ENCODE results near the gene NCAM2. TPM values are rescaled to one million over a fixed set of nuclear protein-coding genes. Genes with fewer than 3 reads are reported as not detected.
"Not testable (repeated sequence)": the region's sequence is repeated elsewhere in the genome, so short reads cannot be mapped to it uniquely, and the experiment has no call there.

NCAM2 gene
- total and polyA plus RNA-seq, 2 experiments from 2014 or later: 1.7 to 6.3 TPM

DNA sequence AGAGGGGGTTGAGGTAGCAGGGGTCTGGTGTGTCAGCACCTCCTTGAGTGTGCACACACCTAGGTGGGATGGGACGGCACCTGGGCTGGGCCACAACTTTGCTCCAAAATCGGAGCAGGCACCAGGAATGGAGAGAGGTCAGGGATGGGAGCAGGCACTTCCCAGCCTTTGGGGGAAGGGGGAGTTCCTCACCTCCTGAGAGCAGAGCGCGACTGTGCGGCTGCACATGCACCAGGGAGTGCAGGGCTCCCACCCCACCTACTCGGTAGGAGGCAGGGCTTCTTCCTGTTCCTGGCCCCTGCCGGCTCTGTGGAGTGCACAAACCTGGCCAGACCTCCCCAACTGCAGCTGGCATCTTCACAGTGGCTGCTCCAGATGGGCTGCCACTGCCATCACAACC lies 399.3 kb downstream of the NCAM2 start:
- Histone ChIP-seq H3K27me3 (no peaks in the 10 kb centered on the region), H3K4me3 (no peak overlapping the region), H3K9me3 (ENCODE audit: low read depth) (no peaks in the 10 kb centered on the region), H3K9me2 (replicated peaks; ENCODE audit: insufficient read depth) (no peaks in the 10 kb centered on the region), H2AFZ (no peak overlapping the region), H3K4me1 (ENCODE audit: insufficient read depth) (no peaks in the 10 kb centered on the region), H3K36me3 (replicated peaks; ENCODE audit: insufficient read depth, low read depth) (no peaks in the 10 kb centered on the region), H3K4me2 (no peak overlapping the region), H3K27ac (no peak overlapping the region), H3K79me2 (no peaks in the 10 kb centered on the region), H4K20me1 (ENCODE audit: insufficient read depth, poor library complexity, severe bottlenecking) (no peaks in the 10 kb centered on the region)
- WGBS (ENCODE audit: low lambda C conversion rate, missing lambda C conversion rate): 94% methylated on average over 7 of the region's 7 CpGs
- DNase-seq (ENCODE audit: low spot score): no peak
- TF ChIP-seq EZH2 (IDR thresholded peaks at IDR 0.05; ENCODE audit: borderline replicate concordance) (no peak), EZH2phosphoT487 (IDR thresholded peaks at IDR 0.05; ENCODE audit: low read depth, severe bottlenecking, unreplicated experiment) (no peak)
- TF ChIP-seq, protein P1, sequence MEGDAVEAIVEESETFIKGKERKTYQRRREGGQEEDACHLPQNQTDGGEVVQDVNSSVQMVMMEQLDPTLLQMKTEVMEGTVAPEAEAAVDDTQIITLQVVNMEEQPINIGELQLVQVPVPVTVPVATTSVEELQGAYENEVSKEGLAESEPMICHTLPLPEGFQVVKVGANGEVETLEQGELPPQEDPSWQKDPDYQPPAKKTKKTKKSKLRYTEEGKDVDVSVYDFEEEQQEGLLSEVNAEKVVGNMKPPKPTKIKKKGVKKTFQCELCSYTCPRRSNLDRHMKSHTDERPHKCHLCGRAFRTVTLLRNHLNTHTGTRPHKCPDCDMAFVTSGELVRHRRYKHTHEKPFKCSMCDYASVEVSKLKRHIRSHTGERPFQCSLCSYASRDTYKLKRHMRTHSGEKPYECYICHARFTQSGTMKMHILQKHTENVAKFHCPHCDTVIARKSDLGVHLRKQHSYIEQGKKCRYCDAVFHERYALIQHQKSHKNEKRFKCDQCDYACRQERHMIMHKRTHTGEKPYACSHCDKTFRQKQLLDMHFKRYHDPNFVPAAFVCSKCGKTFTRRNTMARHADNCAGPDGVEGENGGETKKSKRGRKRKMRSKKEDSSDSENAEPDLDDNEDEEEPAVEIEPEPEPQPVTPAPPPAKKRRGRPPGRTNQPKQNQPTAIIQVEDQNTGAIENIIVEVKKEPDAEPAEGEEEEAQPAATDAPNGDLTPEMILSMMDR (IDR thresholded peaks at IDR 0.05; ENCODE audit: poor library complexity): no peak

GRCh38 chr21:21401444-21401843 lies 403.2 kb downstream of the NCAM2 start:
- no peaks in the 10 kb centered on the region for H3K36me3 ChIP-seq (replicated peaks; ENCODE audit: insufficient read depth, low read depth)
- no peaks in the 10 kb centered on the region for H4K20me1 ChIP-seq (ENCODE audit: insufficient read depth, poor library complexity, severe bottlenecking)
- H3K9me3 ChIP-seq (ENCODE audit: low read depth): no peaks in the 10 kb centered on the region
- H2AFZ ChIP-seq: no peak overlapping the region
- TF ChIP-seq EZH2 (IDR thresholded peaks at IDR 0.05; ENCODE audit: borderline replicate concordance) (no peak), EZH2phosphoT487 (IDR thresholded peaks at IDR 0.05; ENCODE audit: low read depth, severe bottlenecking, unreplicated experiment) (no peak)
- TF ChIP-seq, protein P1 (IDR thresholded peaks at IDR 0.05; ENCODE audit: poor library complexity): no peak
- H3K27ac ChIP-seq: no peak overlapping the region
- DNase-seq (ENCODE audit: low spot score): no peak
- H3K9me2 ChIP-seq (replicated peaks; ENCODE audit: insufficient read depth): no peaks in the 10 kb centered on the region
- no peaks in the 10 kb centered on the region for H3K79me2 ChIP-seq
- no peak overlapping the region for H3K4me2 ChIP-seq
- H3K27me3 ChIP-seq: no peaks in the 10 kb centered on the region
- no peak overlapping the region for H3K4me3 ChIP-seq
- no peaks in the 10 kb centered on the region for H3K4me1 ChIP-seq (ENCODE audit: insufficient read depth)

DNA sequence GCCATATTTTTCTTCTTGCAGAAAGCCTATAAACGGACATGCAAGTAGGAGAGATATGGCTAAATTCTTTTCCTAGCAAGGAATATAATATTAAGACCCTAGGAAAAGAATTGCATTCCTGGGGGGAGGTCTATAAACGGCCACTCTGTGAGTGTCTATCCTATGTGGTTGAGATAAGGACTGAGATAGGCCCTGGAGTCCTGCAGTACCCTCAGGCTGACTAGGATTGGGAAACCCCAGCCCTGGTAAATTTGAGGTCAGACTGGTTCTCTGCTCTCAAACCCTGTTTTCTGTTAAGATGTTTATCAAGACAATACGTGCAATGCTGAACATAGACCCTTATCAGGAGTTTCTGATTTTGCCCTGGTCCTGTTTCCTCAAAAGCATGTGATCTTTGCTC lies 404.0 kb downstream of the NCAM2 start:
- not testable (repeated sequence) for H3K79me2 ChIP-seq; H3K4me2 ChIP-seq; H3K27ac ChIP-seq; H4K20me1 ChIP-seq (ENCODE audit: insufficient read depth, poor library complexity, severe bottlenecking); H3K9me2 ChIP-seq (replicated peaks; ENCODE audit: insufficient read depth); H3K9me3 ChIP-seq (ENCODE audit: low read depth); H3K4me1 ChIP-seq (ENCODE audit: insufficient read depth); H3K36me3 ChIP-seq (replicated peaks; ENCODE audit: insufficient read depth, low read depth); H3K27me3 ChIP-seq; H2AFZ ChIP-seq; H3K4me3 ChIP-seq; DNase-seq (ENCODE audit: low spot score)
- 65% methylated on average over 3 of the region's 3 CpGs for WGBS (ENCODE audit: low lambda C conversion rate, missing lambda C conversion rate)

DNA sequence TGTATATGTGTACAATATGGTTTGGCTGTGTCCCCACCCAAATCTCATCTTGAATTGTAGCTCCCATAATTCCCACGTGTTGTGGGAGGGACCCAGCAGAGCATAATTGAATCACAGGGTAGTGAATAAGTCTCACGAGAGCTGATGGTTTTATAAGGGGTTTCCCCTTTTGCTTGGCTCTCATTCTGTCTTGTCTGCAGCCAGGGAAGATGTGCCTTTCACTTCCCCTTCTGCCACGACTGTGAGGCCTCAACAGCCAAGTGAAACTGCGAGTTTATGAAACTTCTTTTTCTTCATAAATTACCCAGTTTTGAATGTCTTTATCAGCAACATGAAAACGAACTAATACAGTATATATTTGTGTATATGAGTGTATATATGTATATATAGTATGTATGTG lies 406.1 kb downstream of the NCAM2 start:
- not testable (repeated sequence) for H3K79me2 ChIP-seq; H3K4me2 ChIP-seq; H3K36me3 ChIP-seq (replicated peaks; ENCODE audit: insufficient read depth, low read depth); H3K4me1 ChIP-seq (ENCODE audit: insufficient read depth); H4K20me1 ChIP-seq (ENCODE audit: insufficient read depth, poor library complexity, severe bottlenecking); H3K4me3 ChIP-seq; H3K27me3 ChIP-seq; H2AFZ ChIP-seq; H3K9me3 ChIP-seq (ENCODE audit: low read depth); H3K27ac ChIP-seq; DNase-seq (ENCODE audit: low spot score); H3K9me2 ChIP-seq (replicated peaks; ENCODE audit: insufficient read depth)
- 72% methylated on average over 5 of the region's 5 CpGs for WGBS (ENCODE audit: low lambda C conversion rate, missing lambda C conversion rate)

- Histone ChIP-seq H2AFZ (no peak overlapping the region), H3K27me3 (no peaks in the 10 kb centered on the region), H3K9me2 (replicated peaks; ENCODE audit: insufficient read depth) (no peaks in the 10 kb centered on the region), H3K27ac (no peak overlapping the region), H3K9me3 (ENCODE audit: low read depth) (no peaks in the 10 kb centered on the region), H3K4me3 (no peak overlapping the region), H3K36me3 (replicated peaks; ENCODE audit: insufficient read depth, low read depth) (no peaks in the 10 kb centered on the region), H3K4me2 (no peak overlapping the region), H3K4me1 (ENCODE audit: insufficient read depth) (no peaks in the 10 kb centered on the region), H4K20me1 (ENCODE audit: insufficient read depth, poor library complexity, severe bottlenecking) (no peaks in the 10 kb centered on the region), H3K79me2 (no peaks in the 10 kb centered on the region)
- DNase-seq (ENCODE audit: low spot score): no peak
- no peak for TF ChIP-seq EZH2phosphoT487 (IDR thresholded peaks at IDR 0.05; ENCODE audit: low read depth, severe bottlenecking, unreplicated experiment)
- no peak for TF ChIP-seq EZH2 (IDR thresholded peaks at IDR 0.05; ENCODE audit: borderline replicate concordance)
- TF ChIP-seq, protein P1 (IDR thresholded peaks at IDR 0.05; ENCODE audit: poor library complexity): no peak
- WGBS (ENCODE audit: low lambda C conversion rate, missing lambda C conversion rate): 85% methylated on average over 3 of the region's 3 CpGs
Measured at GRCh38 chr21:21406921-21407320, 408.7 kb downstream of the NCAM2 start.

Data from hepatocyte (in vitro differentiated cells).